NCI-H2107 treated with DMSO at 0.1 percent for 48 hours (cell line): Measurements from ENCODE around the gene PIGN.

Experiments
- DNase-seq: peaks from one replicate; lab custom pipeline; 2025; ENCODE audit not compliant: unreplicated experiment; lab: John Stamatoyannopoulos, UW

The PIGN gene

GRCh38 chr18:62186774-62187542 is at the start of gene PIGN, which contains the start of gene RELCH:
Gene PIGN (minus strand): TSS chr18:62187056. CDS start chr18:62161353, 25,703 bp downstream.
Gene RELCH (plus strand): TSS chr18:62187255. CDS start chr18:62187506, 251 bp downstream.
- peak; percentile 99 for DNase-seq

DNA sequence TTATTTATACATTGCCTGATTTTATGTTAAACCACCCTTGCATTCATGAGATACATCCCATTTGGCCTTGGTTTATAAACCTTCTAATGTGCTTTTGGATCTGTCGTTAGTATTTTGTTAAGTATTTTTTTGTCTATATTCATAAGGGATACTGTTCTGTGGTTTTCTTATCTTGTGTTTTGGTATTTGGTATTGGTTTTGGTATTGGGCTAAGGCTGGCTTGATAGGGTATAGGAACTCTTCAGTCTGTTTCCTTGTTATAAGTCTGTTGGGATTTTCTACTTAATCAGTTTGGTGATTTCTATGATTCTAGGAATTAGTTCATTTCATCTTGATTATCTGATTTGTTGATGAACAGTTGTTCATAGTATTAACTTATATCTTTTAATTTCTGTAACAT is 49.4 kb upstream of the PIGN start:
- DNase-seq: no peak

GRCh38 chr18:62226047-62226446 is 39.2 kb upstream of the PIGN start:
- DNase-seq: no peak

GRCh38 chr18:62224229-62224628 is 37.4 kb upstream of the PIGN start:
- no peak for DNase-seq

DNA sequence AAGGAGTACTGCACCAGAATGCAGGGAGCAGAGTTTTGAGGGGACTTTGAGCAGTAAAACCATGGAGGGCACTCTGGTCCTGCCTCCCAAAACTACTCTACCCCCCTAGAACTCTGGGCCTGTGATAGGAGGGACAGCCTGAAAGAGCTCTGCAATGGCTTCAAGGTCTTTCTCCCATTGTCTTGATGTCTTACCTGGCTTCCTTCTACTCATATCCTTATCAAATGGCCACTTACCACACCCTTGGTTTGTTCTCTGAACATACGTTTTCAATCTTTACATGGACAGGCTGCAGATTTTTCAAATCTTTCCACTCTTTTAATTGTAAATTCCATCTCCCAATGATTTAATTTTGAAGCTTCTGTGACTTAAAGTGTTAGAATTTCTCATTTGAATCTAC is 27.9 kb upstream of the PIGN start:
- DNase-seq: no peak

GRCh38 chr18:62211325-62211828 is 24.5 kb upstream of the PIGN start:
- DNase-seq: no peak

GRCh38 chr18:62210138-62210537 is 23.3 kb upstream of the PIGN start:
- no peak for DNase-seq

DNA sequence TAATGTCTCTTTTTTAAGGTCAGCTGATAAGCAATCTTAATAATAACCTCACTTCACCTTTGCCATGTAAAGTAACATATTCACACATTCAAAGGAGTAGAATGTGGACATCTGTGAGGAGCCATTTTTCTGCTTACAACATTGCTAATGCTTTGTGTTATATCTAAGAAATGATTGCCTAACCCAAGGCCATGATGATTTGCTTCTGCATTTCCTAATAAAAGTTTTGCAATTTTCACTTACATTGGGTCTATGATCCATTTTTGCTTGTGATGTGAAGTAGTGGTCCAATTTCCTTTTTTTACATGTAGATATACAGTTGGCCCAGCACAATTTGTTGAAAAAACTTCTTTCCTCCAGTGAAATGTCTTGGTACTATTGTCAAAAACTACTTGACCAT is 22.2 kb upstream of the PIGN start:
- DNase-seq: no peak

- no peak for DNase-seq
Observed at GRCh38 chr18:62206593-62206992, 19.7 kb upstream of the PIGN start.

GRCh38 chr18:62205824-62206223 is 19.0 kb upstream of the PIGN start:
- no peak for DNase-seq

DNA sequence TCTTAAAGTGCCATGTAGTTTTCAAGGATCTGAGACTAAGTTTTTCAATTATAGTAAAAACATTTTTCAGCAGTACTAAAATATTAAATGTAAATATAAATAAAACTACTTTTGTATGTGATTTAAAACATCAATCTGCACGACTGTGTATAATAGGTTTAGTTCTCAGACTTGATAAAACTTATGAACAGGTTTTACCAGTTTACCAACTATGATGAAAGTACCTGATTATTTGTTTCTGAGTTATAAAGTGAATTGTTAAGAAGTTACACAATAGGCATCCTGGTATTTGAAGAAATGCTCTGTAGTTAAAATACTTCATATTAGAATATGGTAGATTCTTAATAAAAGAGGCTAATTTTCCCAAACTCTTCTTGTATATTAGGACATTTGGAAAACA is 15.0 kb upstream of the PIGN start:
- DNase-seq: no peak

- DNase-seq: no peak
Observed at GRCh38 chr18:62200121-62200914, 13.5 kb upstream of the PIGN start.

GRCh38 chr18:62199629-62200028 is 12.8 kb upstream of the PIGN start:
- no peak for DNase-seq

- no peak for DNase-seq
Observed at GRCh38 chr18:62198259-62198658, 11.4 kb upstream of the PIGN start.

GRCh38 chr18:62196980-62197379 is 10.1 kb upstream of the PIGN start:
- peak; percentile 34 for DNase-seq

- DNase-seq: no peak
Observed at GRCh38 chr18:62196079-62196478, 9.2 kb upstream of the PIGN start.

DNA sequence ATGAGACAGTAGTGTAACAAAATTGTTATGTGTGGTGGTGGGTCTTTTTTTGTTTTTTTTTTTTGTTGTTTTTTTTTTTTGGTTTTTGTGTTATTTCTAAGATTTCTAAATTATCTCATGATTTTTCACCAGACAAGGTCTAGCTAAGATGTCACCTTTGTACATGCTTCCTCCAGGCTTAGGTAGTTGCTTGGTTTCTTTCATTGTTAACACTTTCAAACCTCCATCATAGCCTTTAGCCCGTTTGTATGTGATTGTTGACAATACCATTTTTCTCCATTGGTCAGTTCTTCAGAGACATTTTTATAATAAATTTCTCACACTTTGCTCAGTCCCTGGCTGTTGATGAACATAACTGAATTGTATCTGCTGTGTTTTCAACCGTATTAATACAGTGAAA is 2.4 kb upstream of the PIGN start:
- DNase-seq: no peak

- peak; percentile 39 for DNase-seq
Observed at GRCh38 chr18:62187543-62188510, 971 bp upstream of the PIGN start.

- DNase-seq: no peak
Observed at GRCh38 chr18:62186499-62186773, 420 bp downstream of the PIGN start.

- peak; percentile 48 for DNase-seq
Observed at GRCh38 chr18:62183578-62184195, 3.2 kb downstream of the PIGN start.

DNA sequence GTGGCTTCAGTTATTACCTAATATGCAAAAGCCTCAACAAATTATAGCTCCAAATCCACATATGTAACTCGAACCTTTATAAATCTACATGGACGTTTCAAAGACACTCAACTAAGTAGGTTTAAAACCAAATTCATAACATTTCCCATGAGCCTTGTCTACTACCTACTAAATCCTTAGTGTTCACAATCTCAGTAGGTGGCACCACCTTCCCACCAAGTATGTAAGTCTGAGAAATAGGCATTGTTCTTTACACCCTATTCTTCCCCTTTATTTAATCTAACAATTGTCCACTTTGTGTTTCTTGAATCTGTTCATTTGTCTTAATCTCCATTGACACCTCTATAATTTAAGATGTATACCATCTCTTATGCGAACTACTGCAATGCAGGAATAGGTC is 4.6 kb downstream of the PIGN start:
- DNase-seq: no peak
